GM23338 (cell line): ENCODE results near the gene VEGFC. TPM values are rescaled to one million over a fixed set of nuclear protein-coding genes. Genes with fewer than 3 reads are reported as not detected.

ENCODE experiments used
- ATAC-seq: fragments of 200-7000 bp; cut with Tn5 transposase; 3 replicates; pipeline ENCODE4 v1.9.1; 2020
- DNase-seq: peaks from one replicate; pipeline ENCODE4 v3.0.0-alpha.2; 2015; ENCODE audit warnings: low spot score
- H2AFZ ChIP-seq: fragments of 200-600 bp; sonication (generic); 2 replicates; pipeline ENCODE4 v1.8.0; 2016; ENCODE audit warnings: antibody characterized with exemption, mild to moderate bottlenecking, moderate library complexity
- H3F3A ChIP-seq: fragments of 200-600 bp; sonication (generic); replicated peaks from 2 replicates; pipeline ENCODE4 v1.8.0; 2017; ENCODE audit warnings: antibody characterized with exemption, mixed run types, low read depth
- H3K27ac ChIP-seq: fragments of 200-600 bp; sonication (generic); 2 replicates; pipeline ENCODE4 v1.6.1; 2016; ENCODE audit warnings: low read depth
- H3K27me3 ChIP-seq: fragments of 200-600 bp; sonication (generic); 2 replicates; pipeline ENCODE4 v1.8.0; 2016; ENCODE audit warnings: mild to moderate bottlenecking, mixed run types, moderate library complexity; ENCODE audit not compliant: insufficient read depth
- H3K36me3 ChIP-seq: fragments of 200-600 bp; sonication (generic); 2 replicates; pipeline ENCODE4 v1.8.0; 2016; ENCODE audit warnings: mild to moderate bottlenecking; ENCODE audit not compliant: insufficient read depth
- H3K4me1 ChIP-seq: fragments of 200-600 bp; sonication (generic); 2 replicates; pipeline ENCODE4 v1.8.0; 2016; ENCODE audit warnings: mild to moderate bottlenecking, moderate library complexity; ENCODE audit not compliant: insufficient read depth
- H3K4me2 ChIP-seq: fragments of 200-600 bp; sonication (generic); 2 replicates; pipeline ENCODE4 v1.7.1; 2017; ENCODE audit warnings: mixed run types
- H3K4me3 ChIP-seq: fragments of 200-600 bp; sonication (generic); 2 replicates; pipeline ENCODE4 v1.6.1; 2016; ENCODE audit warnings: mixed run types
- H3K79me2 ChIP-seq: fragments of 200-600 bp; sonication (generic); replicated peaks from 2 replicates; pipeline ENCODE4 v1.8.0; 2017; ENCODE audit warnings: mild to moderate bottlenecking; ENCODE audit not compliant: insufficient read depth
- H3K9me2 ChIP-seq: fragments of 200-600 bp; sonication (generic); 2 replicates; pipeline ENCODE4 v1.8.0; 2017; ENCODE audit not compliant: insufficient read depth
- H4K20me1 ChIP-seq: fragments of 200-600 bp; sonication (generic); replicated peaks from 2 replicates; pipeline ENCODE4 v1.8.0; 2017; ENCODE audit warnings: mild to moderate bottlenecking; ENCODE audit not compliant: insufficient read depth
- H3K27ac Mint-ChIP-seq: 2 replicates; pipeline ENCODE4 v1.8.0; 2020; ENCODE audit warnings: inconsistent platforms, mild to moderate bottlenecking, moderate library complexity, mixed read lengths
- H3K27me3 Mint-ChIP-seq: 3 replicates; pipeline ENCODE4 v1.8.0; 2022; ENCODE audit warnings: low read depth, mild to moderate bottlenecking, moderate library complexity, mixed read lengths, inconsistent platforms; ENCODE audit not compliant: insufficient read depth, poor library complexity
- H3K36me3 Mint-ChIP-seq: 3 replicates; pipeline ENCODE4 v1.8.0; 2021; ENCODE audit warnings: low read depth, mild to moderate bottlenecking, inconsistent platforms, moderate library complexity, mixed read lengths
- H3K4me1 Mint-ChIP-seq: 3 replicates; pipeline ENCODE4 v1.8.0; 2020; ENCODE audit warnings: mild to moderate bottlenecking, inconsistent platforms, mixed read lengths
- H3K4me3 Mint-ChIP-seq: 3 replicates; pipeline ENCODE4 v1.8.0; 2021; ENCODE audit warnings: moderate library complexity, mild to moderate bottlenecking, inconsistent platforms, mixed read lengths
- H3K9me3 Mint-ChIP-seq: 3 replicates; pipeline ENCODE4 v1.8.0; 2020; ENCODE audit warnings: moderate library complexity, mild to moderate bottlenecking, inconsistent platforms, mixed read lengths
- CREB1 ChIP-seq: fragments of 250-450 bp; sonication (Bioruptor Pico); IDR thresholded peaks from 2 replicates; pipeline ENCODE4 v1.5.0; 2020; ENCODE audit warnings: low read depth, mild to moderate bottlenecking, moderate library complexity
- EZH2 ChIP-seq: fragments of 200-600 bp; sonication (generic); IDR thresholded peaks from one replicate; pipeline ENCODE4 v1.8.0; 2017; ENCODE audit warnings: antibody characterized with exemption, mild to moderate bottlenecking, low read depth; ENCODE audit not compliant: unreplicated experiment
- EZH2phosphoT487 ChIP-seq: fragments of 200-600 bp; sonication (generic); IDR thresholded peaks from one replicate; pipeline ENCODE4 v1.8.1; 2018; ENCODE audit warnings: antibody characterized with exemption; ENCODE audit not compliant: unreplicated experiment
- JUNB ChIP-seq: IDR thresholded peaks from one replicate; pipeline ENCODE4 v1.6.1; 2016; ENCODE audit warnings: antibody characterized with exemption; ENCODE audit not compliant: unreplicated experiment
- NANOG ChIP-seq: IDR thresholded peaks from 2 replicates; pipeline ENCODE4 v1.6.1; 2016; ENCODE audit warnings: antibody characterized with exemption, borderline replicate concordance
- POLR2AphosphoS5 ChIP-seq: IDR thresholded peaks from 2 replicates; pipeline ENCODE4 v1.6.1; 2016; ENCODE audit warnings: antibody characterized with exemption, low read depth
- STAT1 ChIP-seq: IDR thresholded peaks from one replicate; pipeline ENCODE4 v1.6.1; 2016; ENCODE audit warnings: antibody characterized with exemption; ENCODE audit not compliant: unreplicated experiment
- ZNF114 ChIP-seq: fragments of 250-450 bp; sonication (Bioruptor Pico); IDR thresholded peaks from 2 replicates; pipeline ENCODE4 v1.5.0; 2020; ENCODE audit warnings: mild to moderate bottlenecking, moderate library complexity
- ZNF331 ChIP-seq: fragments of 250-450 bp; sonication (Bioruptor Pico); IDR thresholded peaks from 2 replicates; pipeline ENCODE4 v1.5.0; 2020; ENCODE audit warnings: low read depth, mild to moderate bottlenecking, moderate library complexity
- polyA plus RNA-seq: library from polyadenylated mRNA; unstranded; fragments of >200 nt; fragmentation: Nextera tagmentation; extraction: Ambion mirVana; gene quantifications from 2 replicates; pipeline ENCODE4 v1.2.1, GENCODE V29; 2016
- total RNA-seq: library from RNA; depleted of rRNA; stranded (reverse); fragments of >200 nt; shearing (Covaris generic); gene quantifications from 2 replicates; pipeline ENCODE4 v1.2.3, GENCODE V29; 2014
- TF ChIP-seq, protein P1 (sequence below): fragments of 250-450 bp; sonication (Bioruptor Pico); IDR thresholded peaks from 2 replicates; pipeline ENCODE4 v1.5.0; 2020; ENCODE audit warnings: mild to moderate bottlenecking, moderate library complexity
- TF ChIP-seq, protein P2 (sequence below): IDR thresholded peaks from one replicate; pipeline ENCODE4 v1.6.1; 2018; ENCODE audit warnings: antibody characterized with exemption; ENCODE audit not compliant: unreplicated experiment
- TF ChIP-seq, protein P3 (sequence below), 2 experiments: fragments of 200-600 bp in 1 of 2; sonication (generic) in 1 of 2; conservative IDR thresholded peaks; 2 replicates each; pipeline versions ENCODE4 v1.5.1 to v1.6.1; 2016 to 2017; ENCODE audit warnings: antibody characterized with exemption in 2 of 2, low read depth in 2 of 2, mild to moderate bottlenecking in 2 of 2, moderate library complexity in 1 of 2
- TF ChIP-seq, protein P4 (sequence below): IDR thresholded peaks from 2 replicates; pipeline ENCODE4 v1.6.1; 2016; ENCODE audit warnings: antibody characterized with exemption

VEGFC gene
- total and polyA plus RNA-seq, 2 experiments from 2014 or later = 0.87 to 1.1 TPM

DNA sequence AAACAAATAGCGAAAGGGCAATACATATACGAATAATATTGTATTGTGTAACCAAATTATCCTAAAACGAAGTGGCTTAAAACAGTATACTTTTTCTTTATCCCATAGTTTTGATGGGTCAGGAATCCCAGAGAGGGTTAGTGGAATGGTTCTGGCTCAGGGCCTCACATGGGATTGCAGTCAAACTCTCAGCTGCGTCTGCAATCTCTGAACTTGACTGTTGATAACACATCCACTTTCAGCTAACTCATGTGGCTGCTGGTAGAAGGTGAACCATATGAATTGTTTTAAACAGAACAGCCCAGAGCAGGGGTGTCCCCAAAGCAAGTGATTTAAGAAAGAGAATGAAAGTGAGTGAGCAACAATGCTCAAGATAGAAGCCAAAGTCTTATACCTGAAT is 127.8 kb downstream of the VEGFC start:
- DNase-seq = no peak
- TF ChIP-seq POLR2AphosphoS5 (no peak), EZH2phosphoT487 (no peak), ZNF114 (CRISPR knock-in tag) (no peak), CREB1 (CRISPR knock-in tag) (no peak), NANOG (no peak), ZNF331 (no peak), STAT1 (no peak), EZH2 (no peak), JUNB (no peak)
- TF ChIP-seq, protein P1, sequence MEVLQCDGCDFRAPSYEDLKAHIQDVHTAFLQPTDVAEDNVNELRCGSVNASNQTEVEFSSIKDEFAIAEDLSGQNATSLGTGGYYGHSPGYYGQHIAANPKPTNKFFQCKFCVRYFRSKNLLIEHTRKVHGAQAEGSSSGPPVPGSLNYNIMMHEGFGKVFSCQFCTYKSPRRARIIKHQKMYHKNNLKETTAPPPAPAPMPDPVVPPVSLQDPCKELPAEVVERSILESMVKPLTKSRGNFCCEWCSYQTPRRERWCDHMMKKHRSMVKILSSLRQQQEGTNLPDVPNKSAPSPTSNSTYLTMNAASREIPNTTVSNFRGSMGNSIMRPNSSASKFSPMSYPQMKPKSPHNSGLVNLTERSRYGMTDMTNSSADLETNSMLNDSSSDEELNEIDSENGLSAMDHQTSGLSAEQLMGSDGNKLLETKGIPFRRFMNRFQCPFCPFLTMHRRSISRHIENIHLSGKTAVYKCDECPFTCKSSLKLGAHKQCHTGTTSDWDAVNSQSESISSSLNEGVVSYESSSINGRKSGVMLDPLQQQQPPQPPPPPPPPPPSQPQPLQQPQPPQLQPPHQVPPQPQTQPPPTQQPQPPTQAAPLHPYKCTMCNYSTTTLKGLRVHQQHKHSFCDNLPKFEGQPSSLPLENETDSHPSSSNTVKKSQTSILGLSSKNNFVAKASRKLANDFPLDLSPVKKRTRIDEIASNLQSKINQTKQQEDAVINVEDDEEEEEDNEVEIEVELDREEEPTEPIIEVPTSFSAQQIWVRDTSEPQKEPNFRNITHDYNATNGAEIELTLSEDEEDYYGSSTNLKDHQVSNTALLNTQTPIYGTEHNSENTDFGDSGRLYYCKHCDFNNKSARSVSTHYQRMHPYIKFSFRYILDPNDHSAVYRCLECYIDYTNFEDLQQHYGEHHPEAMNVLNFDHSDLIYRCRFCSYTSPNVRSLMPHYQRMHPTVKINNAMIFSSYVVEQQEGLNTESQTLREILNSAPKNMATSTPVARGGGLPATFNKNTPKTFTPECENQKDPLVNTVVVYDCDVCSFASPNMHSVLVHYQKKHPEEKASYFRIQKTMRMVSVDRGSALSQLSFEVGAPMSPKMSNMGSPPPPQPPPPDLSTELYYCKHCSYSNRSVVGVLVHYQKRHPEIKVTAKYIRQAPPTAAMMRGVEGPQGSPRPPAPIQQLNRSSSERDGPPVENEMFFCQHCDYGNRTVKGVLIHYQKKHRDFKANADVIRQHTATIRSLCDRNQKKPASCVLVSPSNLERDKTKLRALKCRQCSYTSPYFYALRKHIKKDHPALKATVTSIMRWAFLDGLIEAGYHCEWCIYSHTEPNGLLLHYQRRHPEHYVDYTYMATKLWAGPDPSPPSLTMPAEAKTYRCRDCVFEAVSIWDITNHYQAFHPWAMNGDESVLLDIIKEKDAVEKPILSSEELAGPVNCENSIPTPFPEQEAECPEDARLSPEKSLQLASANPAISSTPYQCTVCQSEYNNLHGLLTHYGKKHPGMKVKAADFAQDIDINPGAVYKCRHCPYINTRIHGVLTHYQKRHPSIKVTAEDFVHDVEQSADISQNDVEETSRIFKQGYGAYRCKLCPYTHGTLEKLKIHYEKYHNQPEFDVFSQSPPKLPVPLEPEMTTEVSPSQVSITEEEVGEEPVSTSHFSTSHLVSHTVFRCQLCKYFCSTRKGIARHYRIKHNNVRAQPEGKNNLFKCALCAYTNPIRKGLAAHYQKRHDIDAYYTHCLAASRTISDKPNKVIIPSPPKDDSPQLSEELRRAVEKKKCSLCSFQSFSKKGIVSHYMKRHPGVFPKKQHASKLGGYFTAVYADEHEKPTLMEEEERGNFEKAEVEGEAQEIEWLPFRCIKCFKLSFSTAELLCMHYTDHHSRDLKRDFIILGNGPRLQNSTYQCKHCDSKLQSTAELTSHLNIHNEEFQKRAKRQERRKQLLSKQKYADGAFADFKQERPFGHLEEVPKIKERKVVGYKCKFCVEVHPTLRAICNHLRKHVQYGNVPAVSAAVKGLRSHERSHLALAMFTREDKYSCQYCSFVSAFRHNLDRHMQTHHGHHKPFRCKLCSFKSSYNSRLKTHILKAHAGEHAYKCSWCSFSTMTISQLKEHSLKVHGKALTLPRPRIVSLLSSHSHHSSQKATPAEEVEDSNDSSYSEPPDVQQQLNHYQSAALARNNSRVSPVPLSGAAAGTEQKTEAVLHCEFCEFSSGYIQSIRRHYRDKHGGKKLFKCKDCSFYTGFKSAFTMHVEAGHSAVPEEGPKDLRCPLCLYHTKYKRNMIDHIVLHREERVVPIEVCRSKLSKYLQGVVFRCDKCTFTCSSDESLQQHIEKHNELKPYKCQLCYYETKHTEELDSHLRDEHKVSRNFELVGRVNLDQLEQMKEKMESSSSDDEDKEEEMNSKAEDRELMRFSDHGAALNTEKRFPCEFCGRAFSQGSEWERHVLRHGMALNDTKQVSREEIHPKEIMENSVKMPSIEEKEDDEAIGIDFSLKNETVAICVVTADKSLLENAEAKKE (CRISPR knock-in tag) = no peak
- TF ChIP-seq, protein P2, sequence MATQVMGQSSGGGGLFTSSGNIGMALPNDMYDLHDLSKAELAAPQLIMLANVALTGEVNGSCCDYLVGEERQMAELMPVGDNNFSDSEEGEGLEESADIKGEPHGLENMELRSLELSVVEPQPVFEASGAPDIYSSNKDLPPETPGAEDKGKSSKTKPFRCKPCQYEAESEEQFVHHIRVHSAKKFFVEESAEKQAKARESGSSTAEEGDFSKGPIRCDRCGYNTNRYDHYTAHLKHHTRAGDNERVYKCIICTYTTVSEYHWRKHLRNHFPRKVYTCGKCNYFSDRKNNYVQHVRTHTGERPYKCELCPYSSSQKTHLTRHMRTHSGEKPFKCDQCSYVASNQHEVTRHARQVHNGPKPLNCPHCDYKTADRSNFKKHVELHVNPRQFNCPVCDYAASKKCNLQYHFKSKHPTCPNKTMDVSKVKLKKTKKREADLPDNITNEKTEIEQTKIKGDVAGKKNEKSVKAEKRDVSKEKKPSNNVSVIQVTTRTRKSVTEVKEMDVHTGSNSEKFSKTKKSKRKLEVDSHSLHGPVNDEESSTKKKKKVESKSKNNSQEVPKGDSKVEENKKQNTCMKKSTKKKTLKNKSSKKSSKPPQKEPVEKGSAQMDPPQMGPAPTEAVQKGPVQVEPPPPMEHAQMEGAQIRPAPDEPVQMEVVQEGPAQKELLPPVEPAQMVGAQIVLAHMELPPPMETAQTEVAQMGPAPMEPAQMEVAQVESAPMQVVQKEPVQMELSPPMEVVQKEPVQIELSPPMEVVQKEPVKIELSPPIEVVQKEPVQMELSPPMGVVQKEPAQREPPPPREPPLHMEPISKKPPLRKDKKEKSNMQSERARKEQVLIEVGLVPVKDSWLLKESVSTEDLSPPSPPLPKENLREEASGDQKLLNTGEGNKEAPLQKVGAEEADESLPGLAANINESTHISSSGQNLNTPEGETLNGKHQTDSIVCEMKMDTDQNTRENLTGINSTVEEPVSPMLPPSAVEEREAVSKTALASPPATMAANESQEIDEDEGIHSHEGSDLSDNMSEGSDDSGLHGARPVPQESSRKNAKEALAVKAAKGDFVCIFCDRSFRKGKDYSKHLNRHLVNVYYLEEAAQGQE = no peak
- TF ChIP-seq, protein P3, sequence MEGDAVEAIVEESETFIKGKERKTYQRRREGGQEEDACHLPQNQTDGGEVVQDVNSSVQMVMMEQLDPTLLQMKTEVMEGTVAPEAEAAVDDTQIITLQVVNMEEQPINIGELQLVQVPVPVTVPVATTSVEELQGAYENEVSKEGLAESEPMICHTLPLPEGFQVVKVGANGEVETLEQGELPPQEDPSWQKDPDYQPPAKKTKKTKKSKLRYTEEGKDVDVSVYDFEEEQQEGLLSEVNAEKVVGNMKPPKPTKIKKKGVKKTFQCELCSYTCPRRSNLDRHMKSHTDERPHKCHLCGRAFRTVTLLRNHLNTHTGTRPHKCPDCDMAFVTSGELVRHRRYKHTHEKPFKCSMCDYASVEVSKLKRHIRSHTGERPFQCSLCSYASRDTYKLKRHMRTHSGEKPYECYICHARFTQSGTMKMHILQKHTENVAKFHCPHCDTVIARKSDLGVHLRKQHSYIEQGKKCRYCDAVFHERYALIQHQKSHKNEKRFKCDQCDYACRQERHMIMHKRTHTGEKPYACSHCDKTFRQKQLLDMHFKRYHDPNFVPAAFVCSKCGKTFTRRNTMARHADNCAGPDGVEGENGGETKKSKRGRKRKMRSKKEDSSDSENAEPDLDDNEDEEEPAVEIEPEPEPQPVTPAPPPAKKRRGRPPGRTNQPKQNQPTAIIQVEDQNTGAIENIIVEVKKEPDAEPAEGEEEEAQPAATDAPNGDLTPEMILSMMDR (conservative IDR thresholded peaks at IDR 0.05; ENCODE audit: low read depth in 2 of 2) = no peak
- TF ChIP-seq, protein P4, sequence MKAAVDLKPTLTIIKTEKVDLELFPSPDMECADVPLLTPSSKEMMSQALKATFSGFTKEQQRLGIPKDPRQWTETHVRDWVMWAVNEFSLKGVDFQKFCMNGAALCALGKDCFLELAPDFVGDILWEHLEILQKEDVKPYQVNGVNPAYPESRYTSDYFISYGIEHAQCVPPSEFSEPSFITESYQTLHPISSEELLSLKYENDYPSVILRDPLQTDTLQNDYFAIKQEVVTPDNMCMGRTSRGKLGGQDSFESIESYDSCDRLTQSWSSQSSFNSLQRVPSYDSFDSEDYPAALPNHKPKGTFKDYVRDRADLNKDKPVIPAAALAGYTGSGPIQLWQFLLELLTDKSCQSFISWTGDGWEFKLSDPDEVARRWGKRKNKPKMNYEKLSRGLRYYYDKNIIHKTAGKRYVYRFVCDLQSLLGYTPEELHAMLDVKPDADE = no peak
- Histone ChIP-seq H3K4me3 (no peak overlapping the region), H3K27ac (no peak overlapping the region), H3K79me2 (no peaks in the 10 kb centered on the region), H3K4me1 (no peaks in the 10 kb centered on the region), H3K36me3 (no peaks in the 10 kb centered on the region), H3K4me2 (no peak overlapping the region), H4K20me1 (no peaks in the 10 kb centered on the region), H2AFZ (no peak overlapping the region), H3K27me3 (no peaks in the 10 kb centered on the region), H3K9me2 (no peaks in the 10 kb centered on the region), H3F3A (no peaks in the 10 kb centered on the region)
- no peak overlapping the region for H3K4me3 Mint-ChIP-seq
- ATAC-seq = no peak
- no peaks in the 10 kb centered on the region for H3K27me3 Mint-ChIP-seq
- H3K4me1 Mint-ChIP-seq = peaks cover 3% of the 10 kb centered on the region; the same call in 1 of the 3 replicates
- no peaks in the 10 kb centered on the region for H3K36me3 Mint-ChIP-seq
- H3K9me3 Mint-ChIP-seq = no peaks in the 10 kb centered on the region
- H3K27ac Mint-ChIP-seq = no peak overlapping the region
